Measurements from ENCODE around the gene DGKI.
"Not testable (repeated sequence)": the region's sequence is repeated elsewhere in the genome, so short reads cannot be mapped to it uniquely, and the experiment has no call there.

Gene DGKI

DNA sequence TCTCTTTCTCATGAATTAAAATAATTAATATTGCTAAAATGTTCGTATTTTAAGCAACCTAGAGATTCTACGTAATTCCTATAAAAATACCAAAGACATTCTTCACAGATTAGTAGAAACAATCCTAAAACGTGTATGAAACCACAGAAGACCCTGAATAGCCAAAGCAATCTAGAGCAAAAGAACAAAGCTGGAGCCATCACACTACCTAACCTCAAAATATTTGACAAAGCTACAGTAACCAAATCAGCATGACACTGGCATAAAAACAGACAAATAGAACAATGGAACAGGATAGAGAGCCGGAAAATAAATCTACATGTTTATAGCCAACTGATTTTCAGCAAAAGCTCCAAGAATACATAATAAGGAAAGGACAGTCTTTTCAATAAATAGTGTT, 397.8 kb downstream of the DGKI start:
- DNase-seq: no peak

DNA sequence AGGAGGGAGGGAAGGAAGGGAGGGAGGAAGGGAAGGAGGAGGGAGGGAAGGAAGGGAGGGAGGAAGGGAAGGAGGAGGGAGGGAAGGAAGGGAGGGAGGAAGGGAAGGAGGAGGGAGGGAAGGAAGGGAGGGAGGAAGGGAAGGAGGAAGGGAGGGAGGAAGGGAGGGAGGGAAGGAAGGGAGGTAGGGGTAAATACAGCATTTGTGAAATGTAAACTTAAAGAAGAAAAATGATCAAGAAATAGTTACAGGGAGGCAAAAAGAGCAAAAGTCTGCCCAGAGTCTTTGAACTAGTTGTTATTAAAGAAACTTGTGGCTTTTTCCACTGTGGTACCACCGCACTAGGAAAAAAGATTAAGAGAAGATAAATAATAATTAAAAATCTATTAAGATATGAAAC, 398.2 kb downstream of the DGKI start:
- not testable (repeated sequence) for DNase-seq

DNA sequence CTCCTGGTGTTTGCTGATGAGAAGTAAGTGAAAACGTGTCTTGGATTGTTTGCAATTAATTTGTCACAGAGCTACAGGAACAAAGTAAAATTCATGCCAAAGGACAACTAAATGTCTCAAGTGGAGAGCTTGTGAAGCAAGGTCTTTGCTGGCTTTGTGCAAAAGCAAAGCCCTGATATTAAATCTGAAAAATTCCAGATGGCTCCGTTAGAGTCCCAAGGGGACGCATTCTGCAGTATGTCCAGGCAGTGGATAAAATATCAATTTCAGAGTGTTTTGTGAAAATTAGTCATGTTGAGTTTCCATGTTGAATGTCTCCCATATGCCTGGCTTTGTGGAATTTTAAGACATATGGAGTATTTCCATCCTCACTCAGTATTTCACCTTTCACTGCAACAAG, 400.7 kb downstream of the DGKI start:
- DNase-seq: no peak

- no peak for DNase-seq
Measured at GRCh38 chr7:137445268-137445667, 401.5 kb downstream of the DGKI start.

DNA sequence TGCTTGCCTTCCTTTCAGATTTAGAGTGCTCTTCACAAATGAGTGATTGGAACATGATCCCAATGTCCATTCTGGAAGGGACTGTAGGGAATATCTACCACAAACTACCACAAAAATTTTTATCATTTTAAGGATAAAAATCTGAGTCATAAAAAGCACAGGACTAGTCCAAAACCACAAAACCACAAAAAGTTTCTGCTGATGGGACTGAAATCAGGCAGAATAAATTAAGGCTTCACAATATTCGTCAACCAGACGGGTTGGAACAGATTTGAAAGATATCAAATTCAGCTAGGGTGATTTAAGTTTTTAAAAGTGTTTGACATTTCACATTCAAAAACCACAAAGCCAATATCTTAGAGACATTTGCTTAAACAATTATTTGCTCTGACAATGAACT, 403.2 kb downstream of the DGKI start:
- no peak for DNase-seq

GRCh38 chr7:137441451-137441850, 405.3 kb downstream of the DGKI start:
- no peak for DNase-seq

GRCh38 chr7:137439829-137440825, 406.6 kb downstream of the DGKI start:
- DNase-seq: no peak

- no peak for DNase-seq
Measured at GRCh38 chr7:137434946-137435345, 411.8 kb downstream of the DGKI start.

GRCh38 chr7:137434530-137434929, 412.2 kb downstream of the DGKI start:
- DNase-seq: no peak

GRCh38 chr7:137423321-137423720, 423.5 kb downstream of the DGKI start:
- DNase-seq: no peak

DNA sequence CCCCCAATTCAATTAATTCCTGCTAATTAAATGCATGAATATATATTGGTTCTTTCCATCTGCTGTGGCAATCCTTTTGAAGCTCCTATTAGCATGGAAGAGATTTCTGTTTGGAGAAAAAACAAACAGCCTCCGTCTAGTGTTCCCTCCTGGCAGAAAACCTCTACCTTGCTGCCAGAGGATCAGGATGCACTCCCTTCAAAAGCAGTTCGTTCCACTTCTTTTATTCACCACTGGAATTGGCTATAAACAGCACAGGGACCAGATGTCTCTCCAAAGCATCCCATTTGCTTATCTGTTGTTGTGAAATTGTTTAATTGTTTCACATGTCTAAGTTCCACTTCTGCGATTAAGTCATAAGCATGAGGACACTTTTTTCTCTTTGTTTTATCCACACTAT, 425.4 kb downstream of the DGKI start:
- no peak for DNase-seq

GRCh38 chr7:137418841-137419240, 427.9 kb downstream of the DGKI start:
- DNase-seq: no peak

DNA sequence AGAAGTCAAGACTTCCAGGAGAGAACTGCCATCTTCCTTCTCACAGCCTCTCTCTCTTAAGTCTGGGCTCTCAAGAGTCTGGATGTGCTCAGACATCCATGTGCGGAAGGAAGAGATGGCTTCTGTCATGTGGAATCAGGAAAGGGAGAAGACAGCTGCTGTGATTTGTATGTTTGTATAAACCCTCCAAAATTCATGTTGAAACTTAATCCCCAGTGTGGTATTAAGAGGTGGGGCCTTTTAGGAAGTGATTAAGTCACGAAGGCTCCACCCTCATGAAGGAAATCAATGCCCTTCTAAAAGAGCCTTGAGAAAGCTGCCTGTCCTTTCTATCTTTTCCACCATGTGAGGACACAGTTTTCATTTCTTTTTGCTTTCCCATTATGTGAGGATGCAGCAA, 429.3 kb downstream of the DGKI start:
- DNase-seq: no peak

- DNase-seq: no peak
Measured at GRCh38 chr7:137413901-137414300, 432.9 kb downstream of the DGKI start.

- DNase-seq: no peak
Measured at GRCh38 chr7:137411446-137411845, 435.3 kb downstream of the DGKI start.

DNA sequence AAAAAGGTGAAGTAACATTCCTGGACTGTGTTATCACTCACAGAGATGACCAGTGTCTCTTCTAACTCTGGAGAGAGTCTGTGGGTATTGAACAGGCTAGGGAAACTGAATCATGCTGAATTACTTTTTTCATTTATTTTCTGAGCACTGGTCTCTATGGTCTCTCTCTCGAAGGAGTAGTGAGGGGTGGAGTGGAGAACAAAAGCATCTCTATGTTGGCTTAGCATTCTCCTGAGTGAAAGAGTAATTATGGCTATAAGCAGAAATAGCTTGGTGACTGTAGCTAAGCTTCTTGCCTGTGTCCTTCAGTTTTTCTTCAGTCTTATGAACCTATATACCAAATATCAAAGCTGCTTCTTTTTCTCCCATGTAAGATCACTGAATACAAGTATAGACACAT, 438.6 kb downstream of the DGKI start:
- DNase-seq: no peak

GRCh38 chr7:137407078-137407477, 439.7 kb downstream of the DGKI start:
- DNase-seq: no peak

DNA sequence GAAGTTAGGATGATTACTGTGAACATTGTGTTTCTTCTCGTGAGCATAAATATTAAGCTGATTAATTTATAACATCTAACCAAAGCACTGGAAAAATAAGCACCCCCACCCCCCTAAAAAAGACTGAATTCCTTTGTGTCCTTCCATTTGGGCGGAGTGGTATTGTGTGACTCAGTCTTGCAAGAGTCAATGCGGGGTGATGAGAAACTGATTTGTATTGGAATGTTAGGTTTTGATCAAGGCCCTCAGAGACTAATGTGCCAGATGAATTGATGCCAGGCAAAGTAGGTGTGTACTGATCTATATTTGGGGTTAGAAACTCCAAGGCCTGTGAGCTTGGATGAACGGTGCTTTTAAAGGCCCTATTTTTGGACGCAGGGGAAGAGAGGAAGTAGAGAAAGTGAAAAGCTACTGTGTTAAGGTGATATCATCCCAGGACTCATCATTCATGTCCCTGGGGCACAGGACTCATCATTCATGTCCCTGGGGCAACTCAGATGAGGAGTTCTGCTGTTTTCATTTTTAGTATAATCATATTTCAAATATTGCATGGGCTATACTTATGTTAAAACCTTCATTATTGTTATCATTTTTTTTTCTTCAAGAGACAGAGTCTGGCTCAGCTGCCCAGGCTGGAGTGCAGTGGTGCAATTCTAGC, 442.0 kb downstream of the DGKI start:
- DNase-seq: no peak

GRCh38 chr7:137403353-137403695, 443.4 kb downstream of the DGKI start:
- DNase-seq: no peak

- no peak for DNase-seq
Measured at GRCh38 chr7:137402536-137403352, 444.0 kb downstream of the DGKI start.

- no peak for DNase-seq
Measured at GRCh38 chr7:137399827-137400823, 446.6 kb downstream of the DGKI start.

GRCh38 chr7:137396051-137396450, 450.7 kb downstream of the DGKI start:
- DNase-seq: no peak
